GM12865 (cell line): ENCODE results near the gene SLC2A1.

Experiments
- DNase-seq: peaks from one replicate; pipeline ENCODE4 v3.0.0; 2010; ENCODE audit warnings: low read depth
- H3K4me3 ChIP-seq: 2 replicates; pipeline ENCODE4 v1.5.1; 2011; ENCODE audit warnings: mild to moderate bottlenecking, low read depth, low read length, control low read depth
- TF ChIP-seq, protein P1 (sequence below): IDR thresholded peaks from 2 replicates; pipeline ENCODE4 v1.5.1; 2011; ENCODE audit warnings: low read length, control low read depth, low read depth, inconsistent platforms; ENCODE audit not compliant: insufficient read depth; ENCODE audit errors: missing control alignments

Gene SLC2A1

DNA sequence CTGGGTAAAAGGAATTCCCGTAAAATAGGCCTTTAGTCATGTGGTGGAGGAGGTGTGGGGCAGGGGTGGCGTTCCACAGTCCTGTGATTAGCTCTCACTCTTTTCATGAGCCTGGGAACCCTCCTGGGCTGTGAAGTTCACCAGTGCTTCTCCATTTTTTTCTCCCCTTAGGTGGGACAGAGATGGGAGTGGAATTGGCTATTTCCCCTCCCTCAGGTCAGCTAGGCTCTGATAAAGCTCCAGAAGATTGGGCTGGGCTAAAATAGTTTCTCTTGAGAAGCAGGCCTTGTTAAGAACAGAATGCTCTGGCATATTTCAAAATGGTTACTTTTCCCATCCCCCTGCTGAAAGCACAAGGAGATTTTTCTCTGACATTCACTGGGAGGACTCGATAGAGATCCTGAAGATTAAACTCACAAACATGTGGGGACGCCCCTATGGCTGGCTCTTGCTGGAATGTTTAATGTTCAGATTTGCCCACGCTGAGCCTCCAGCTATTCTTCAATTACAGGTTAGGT, 33.4 kb upstream of the SLC2A1 start:
- no peak overlapping the region for H3K4me3 ChIP-seq
- TF ChIP-seq, protein P1, sequence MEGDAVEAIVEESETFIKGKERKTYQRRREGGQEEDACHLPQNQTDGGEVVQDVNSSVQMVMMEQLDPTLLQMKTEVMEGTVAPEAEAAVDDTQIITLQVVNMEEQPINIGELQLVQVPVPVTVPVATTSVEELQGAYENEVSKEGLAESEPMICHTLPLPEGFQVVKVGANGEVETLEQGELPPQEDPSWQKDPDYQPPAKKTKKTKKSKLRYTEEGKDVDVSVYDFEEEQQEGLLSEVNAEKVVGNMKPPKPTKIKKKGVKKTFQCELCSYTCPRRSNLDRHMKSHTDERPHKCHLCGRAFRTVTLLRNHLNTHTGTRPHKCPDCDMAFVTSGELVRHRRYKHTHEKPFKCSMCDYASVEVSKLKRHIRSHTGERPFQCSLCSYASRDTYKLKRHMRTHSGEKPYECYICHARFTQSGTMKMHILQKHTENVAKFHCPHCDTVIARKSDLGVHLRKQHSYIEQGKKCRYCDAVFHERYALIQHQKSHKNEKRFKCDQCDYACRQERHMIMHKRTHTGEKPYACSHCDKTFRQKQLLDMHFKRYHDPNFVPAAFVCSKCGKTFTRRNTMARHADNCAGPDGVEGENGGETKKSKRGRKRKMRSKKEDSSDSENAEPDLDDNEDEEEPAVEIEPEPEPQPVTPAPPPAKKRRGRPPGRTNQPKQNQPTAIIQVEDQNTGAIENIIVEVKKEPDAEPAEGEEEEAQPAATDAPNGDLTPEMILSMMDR: no peak
- no peak for DNase-seq

GRCh38 chr1:42990757-42991346, 32.2 kb upstream of the SLC2A1 start:
- TF ChIP-seq, protein P1: no peak
- DNase-seq: no peak
- no peak overlapping the region for H3K4me3 ChIP-seq

DNA sequence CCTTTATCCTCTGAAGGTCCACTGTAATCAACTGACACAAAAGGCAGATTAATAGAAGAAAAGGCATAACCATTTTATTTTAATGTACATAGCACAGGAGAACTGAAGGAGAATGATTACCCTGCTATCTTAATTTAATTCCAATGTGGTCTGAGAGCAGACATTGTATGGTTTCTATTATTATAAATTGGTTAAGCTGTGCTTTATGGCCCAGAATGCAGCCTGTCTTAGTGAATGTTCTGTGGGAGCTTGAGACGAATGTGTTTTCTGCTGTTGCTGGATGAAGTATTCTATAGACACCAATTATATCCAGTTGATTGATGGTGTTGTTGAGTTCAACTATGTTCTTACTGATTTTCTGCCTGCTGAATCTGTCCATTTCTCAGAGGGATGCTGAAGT, 25.0 kb upstream of the SLC2A1 start:
- no peak for DNase-seq
- H3K4me3 ChIP-seq: no peak overlapping the region

DNA sequence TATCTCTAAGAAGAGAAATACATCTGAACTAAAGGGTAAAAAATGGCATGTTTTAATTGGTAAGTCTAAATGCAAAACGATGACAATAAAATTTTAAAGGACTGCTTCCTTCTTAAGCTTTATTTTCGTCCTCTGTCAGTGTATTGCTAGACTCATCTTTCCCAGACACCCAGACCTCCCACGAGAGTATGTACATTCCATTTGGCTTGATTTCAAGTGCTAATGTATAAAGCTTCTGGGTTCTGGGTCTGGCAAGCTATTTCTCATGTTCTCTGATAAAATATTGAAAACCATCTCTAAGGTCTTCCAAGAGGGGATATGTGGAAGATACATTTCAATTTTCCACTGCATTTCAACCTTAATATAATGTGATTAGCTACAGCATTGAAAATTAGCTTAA, 24.6 kb upstream of the SLC2A1 start:
- TF ChIP-seq, protein P1: no peak
- no peak for DNase-seq
- H3K4me3 ChIP-seq: no peak overlapping the region

More for the DNA sequence above, 25.0 kb upstream of the SLC2A1 start:
- TF ChIP-seq, protein P1: no peak

- H3K4me3 ChIP-seq: no peak overlapping the region
- DNase-seq: no peak
- TF ChIP-seq, protein P1: no peak
Measured at GRCh38 chr1:42982641-42983040, 24.0 kb upstream of the SLC2A1 start.

DNA sequence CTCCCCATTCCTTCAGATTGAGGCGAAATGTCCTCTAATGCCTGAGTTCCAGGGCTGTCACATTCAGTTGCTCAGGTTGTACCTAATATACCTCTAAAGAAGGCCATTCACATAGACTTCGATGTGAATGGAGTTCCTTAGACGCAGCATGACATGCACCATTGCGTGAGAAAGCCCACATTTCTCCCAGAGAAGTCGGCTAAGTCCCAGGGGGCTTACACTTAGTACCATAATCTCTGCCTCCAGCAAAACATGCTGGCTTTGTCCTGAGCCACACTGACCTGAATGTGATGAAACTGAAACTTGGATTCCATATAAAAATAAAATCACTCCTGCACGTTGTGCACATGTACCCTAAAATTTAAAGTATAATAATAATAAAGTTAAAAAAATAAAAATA, 23.2 kb upstream of the SLC2A1 start:
- TF ChIP-seq, protein P1: no peak
- DNase-seq: no peak

GRCh38 chr1:42981255-42981805, 22.7 kb upstream of the SLC2A1 start:
- TF ChIP-seq, protein P1: no peak
- no peak overlapping the region for H3K4me3 ChIP-seq
- DNase-seq: no peak

More for the DNA sequence above, 23.2 kb upstream of the SLC2A1 start:
- H3K4me3 ChIP-seq: no peak overlapping the region
